GM21367 (cell line): ENCODE results near the gene PRDM1.

ENCODE experiments used
- ATAC-seq: cut with Tn5 transposase; IDR thresholded peaks from one replicate; pipeline ENCODE4 v1.9.1; 2021; ENCODE audit not compliant: unreplicated experiment

The PRDM1 gene

GRCh38 chr6:106094964-106095335, 8.8 kb downstream of the PRDM1 start:
- ATAC-seq = no peak

DNA sequence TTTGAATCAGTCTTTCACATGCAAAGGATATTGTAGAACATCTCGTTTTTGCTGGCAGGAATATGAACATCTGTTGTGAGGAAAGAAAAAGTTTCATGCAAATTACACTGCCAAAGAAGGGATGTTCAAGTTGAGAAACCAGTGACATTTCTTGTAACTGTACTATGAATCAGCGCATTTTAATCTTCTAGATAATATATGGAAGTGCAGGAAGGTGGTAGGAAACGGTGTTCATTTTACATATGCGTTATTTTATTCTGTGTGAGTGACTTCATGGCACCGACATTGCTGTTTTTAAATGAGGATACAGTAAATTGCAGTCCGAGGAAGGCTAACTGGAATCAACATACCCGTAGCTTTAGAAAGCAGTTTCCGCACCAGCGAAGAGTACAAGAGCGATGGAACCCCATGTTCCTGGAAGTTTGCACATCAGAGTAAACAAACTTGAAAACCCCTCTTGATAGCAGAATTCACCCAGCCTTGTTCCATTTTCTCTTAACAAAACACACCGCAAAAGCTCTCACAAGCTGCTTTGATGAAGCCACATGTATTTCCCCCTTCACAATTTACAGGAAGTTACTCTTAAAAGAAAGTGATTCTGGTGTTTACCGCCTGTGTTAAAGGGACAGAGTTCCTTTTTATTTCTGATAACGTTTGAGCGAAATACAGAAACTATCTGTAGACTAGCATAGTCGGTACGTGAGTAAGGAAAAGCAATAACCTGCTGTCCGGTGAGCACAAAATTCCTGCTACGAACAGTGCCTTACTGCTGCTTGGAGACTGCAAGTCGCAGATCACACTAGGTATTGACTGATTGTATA, 11.5 kb downstream of the PRDM1 start:
- peak; percentile 41 for ATAC-seq

- peak; percentile 31 for ATAC-seq
Observed at GRCh38 chr6:106098383-106099234, 12.5 kb downstream of the PRDM1 start.

DNA sequence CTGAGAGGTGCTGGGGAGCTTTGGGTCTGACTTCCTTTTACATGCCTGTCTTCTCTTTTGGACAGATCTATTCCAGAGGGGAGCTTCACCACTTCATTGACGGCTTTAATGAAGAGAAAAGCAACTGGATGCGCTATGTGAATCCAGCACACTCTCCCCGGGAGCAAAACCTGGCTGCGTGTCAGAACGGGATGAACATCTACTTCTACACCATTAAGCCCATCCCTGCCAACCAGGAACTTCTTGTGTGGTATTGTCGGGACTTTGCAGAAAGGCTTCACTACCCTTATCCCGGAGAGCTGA, 13.1 kb downstream of the PRDM1 start:
- no peak for ATAC-seq

- ATAC-seq = no peak
Observed at GRCh38 chr6:106100755-106101154, 14.6 kb downstream of the PRDM1 start.

- no peak for ATAC-seq
Observed at GRCh38 chr6:106101466-106101865, 15.3 kb downstream of the PRDM1 start.

DNA sequence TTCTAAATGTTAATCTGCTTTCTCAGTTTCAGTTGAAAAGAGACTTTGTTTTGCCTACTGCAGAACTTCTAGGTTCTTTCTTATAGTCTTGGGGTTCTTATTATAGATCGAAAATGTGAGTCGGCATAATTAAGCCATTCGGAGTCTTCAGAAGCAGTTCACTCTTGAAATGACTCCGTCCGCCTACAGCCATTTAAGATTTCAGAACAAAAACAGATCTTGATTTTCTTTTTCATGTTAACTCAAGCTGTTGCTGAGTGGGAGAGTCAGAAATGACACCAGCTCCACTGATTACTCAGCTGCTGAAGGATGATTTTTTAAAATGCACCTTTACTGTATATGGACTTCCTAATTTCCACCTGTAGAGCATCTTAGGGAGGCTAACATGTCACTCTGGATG, 15.9 kb downstream of the PRDM1 start:
- ATAC-seq = peak; percentile 47

- no peak for ATAC-seq
Observed at GRCh38 chr6:106102967-106103727, 17.0 kb downstream of the PRDM1 start.

- peak; percentile 39 for ATAC-seq
Observed at GRCh38 chr6:106103728-106104109, 17.6 kb downstream of the PRDM1 start.

- no peak for ATAC-seq
Observed at GRCh38 chr6:106104476-106104875, 18.3 kb downstream of the PRDM1 start.

GRCh38 chr6:106104941-106105340, 18.8 kb downstream of the PRDM1 start:
- ATAC-seq = no peak

DNA sequence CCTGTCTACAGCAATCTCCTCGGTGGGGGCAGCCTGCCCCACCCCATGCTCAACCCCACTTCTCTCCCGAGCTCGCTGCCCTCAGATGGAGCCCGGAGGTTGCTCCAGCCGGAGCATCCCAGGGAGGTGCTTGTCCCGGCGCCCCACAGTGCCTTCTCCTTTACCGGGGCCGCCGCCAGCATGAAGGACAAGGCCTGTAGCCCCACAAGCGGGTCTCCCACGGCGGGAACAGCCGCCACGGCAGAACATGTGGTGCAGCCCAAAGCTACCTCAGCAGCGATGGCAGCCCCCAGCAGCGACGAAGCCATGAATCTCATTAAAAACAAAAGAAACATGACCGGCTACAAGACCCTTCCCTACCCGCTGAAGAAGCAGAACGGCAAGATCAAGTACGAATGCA, 19.4 kb downstream of the PRDM1 start:
- ATAC-seq = no peak

DNA sequence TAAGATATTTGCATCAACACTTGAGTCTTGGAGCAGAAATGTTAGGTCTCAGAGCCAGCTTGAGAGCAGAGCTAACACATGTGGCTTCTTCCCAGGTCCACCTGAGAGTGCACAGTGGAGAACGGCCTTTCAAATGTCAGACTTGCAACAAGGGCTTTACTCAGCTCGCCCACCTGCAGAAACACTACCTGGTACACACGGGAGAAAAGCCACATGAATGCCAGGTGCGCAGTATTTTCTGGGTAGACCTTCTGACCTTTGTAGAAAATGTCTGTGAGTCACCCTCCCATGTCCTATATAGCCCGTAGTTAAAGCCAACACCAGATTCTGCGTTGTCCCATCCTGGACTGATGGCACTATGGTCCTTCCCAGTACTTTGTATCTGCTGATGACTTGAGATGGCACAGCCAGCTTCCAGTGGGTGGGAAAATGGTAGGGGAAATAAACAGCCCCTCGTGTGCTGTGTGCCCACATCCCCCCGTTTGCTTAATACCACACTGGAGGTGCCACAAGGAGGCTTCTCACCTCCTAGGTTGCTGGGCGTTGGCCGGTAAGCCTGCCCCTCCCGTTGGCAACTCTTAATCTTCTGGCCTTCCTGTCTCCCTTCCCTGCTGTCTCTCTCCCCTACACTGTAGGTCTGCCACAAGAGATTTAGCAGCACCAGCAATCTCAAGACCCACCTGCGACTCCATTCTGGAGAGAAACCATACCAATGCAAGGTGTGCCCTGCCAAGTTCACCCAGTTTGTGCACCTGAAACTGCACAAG, 20.3 kb downstream of the PRDM1 start:
- no peak for ATAC-seq

DNA sequence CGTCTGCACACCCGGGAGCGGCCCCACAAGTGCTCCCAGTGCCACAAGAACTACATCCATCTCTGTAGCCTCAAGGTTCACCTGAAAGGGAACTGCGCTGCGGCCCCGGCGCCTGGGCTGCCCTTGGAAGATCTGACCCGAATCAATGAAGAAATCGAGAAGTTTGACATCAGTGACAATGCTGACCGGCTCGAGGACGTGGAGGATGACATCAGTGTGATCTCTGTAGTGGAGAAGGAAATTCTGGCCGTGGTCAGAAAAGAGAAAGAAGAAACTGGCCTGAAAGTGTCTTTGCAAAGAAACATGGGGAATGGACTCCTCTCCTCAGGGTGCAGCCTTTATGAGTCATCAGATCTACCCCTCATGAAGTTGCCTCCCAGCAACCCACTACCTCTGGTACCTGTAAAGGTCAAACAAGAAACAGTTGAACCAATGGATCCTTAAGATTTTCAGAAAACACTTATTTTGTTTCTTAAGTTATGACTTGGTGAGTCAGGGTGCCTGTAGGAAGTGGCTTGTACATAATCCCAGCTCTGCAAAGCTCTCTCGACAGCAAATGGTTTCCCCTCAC, 21.0 kb downstream of the PRDM1 start:
- no peak for ATAC-seq

DNA sequence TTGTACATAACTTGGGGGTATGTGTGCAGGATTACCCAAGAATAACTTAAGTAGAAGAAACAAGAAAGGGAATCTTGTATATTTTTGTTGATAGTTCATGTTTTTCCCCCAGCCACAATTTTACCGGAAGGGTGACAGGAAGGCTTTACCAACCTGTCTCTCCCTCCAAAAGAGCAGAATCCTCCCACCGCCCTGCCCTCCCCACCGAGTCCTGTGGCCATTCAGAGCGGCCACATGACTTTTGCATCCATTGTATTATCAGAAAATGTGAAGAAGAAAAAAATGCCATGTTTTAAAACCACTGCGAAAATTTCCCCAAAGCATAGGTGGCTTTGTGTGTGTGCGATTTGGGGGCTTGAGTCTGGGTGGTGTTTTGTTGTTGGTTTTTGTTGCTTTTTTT, 22.0 kb downstream of the PRDM1 start:
- ATAC-seq = no peak

DNA sequence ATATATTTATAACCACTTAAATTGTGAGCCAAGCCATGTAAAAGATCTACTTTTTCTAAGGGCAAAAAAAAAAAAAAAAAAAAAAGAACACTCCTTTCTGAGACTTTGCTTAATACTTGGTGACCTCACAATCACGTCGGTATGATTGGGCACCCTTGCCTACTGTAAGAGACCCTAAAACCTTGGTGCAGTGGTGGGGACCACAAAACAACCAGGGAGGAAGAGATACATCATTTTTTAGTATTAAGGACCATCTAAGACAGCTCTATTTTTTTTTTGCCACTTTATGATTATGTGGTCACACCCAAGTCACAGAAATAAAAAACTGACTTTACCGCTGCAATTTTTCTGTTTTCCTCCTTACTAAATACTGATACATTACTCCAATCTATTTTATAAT, 22.9 kb downstream of the PRDM1 start:
- ATAC-seq = no peak

- ATAC-seq = no peak
Observed at GRCh38 chr6:106110164-106110826, 24.2 kb downstream of the PRDM1 start.

DNA sequence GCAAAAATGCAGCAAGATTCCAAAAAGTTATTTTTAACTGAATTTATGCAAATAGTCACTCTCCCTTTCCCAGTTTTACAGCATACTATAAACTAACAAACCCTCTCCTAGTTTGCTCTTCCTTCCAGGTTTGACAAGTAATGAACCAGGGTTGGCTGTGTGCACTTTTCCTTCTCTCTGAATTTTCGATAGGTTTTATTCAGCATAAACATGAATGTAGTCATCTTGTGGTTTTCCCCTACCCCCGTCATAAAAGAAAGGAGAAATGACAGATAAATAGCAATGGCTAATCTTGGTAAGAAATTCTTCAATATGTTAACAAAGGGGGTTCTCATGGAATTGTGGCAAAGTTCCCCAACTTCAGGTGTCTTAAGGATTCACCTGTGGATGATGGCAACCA, 26.3 kb downstream of the PRDM1 start:
- ATAC-seq = no peak

DNA sequence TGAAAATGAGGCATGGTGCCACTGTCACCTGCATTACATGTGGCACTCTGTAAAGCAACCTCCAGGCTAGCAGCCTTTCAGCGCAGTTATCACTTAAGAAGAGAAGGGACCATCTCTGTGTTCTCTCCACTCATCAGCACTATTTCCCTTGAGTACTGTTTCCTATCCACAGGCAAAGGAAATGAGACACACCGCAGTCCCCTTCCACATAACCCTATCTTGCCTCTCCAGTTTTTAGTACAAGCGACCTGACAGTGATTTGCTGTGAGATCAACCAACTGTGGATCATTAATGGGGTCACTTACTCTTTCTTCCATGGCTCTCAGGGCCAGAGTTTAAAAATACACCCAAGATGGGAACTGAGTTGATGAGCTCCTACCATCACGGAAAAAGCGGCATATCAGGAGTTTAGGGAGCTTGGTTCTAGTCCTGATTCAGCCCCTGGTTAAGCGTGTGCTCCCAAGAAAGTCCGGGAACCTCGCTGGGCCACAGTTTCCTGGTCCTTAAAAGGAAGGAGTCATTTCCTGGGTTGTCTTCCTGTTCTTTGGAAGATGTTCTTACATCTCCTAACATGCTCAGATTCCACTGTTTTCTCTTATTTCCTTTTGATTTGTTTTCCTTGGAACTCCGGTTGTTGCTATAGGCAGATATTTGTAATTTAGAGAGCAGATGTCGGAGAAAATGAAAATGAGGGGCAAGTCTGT, 27.3 kb downstream of the PRDM1 start:
- no peak for ATAC-seq

GRCh38 chr6:106114492-106114891, 28.4 kb downstream of the PRDM1 start:
- peak; percentile 59 for ATAC-seq
